GM19397 (cell line): ENCODE data around the gene BRINP1.
A peak's percentile ranks its signal among the peaks of the same experiment; 100 is the strongest.

Experiments used
- ATAC-seq: cut with Tn5 transposase; IDR thresholded peaks from one replicate; pipeline ENCODE4 v1.9.1; 2021; ENCODE audit warnings: mild to moderate bottlenecking, moderate library complexity; ENCODE audit not compliant: unreplicated experiment

BRINP1 gene

DNA sequence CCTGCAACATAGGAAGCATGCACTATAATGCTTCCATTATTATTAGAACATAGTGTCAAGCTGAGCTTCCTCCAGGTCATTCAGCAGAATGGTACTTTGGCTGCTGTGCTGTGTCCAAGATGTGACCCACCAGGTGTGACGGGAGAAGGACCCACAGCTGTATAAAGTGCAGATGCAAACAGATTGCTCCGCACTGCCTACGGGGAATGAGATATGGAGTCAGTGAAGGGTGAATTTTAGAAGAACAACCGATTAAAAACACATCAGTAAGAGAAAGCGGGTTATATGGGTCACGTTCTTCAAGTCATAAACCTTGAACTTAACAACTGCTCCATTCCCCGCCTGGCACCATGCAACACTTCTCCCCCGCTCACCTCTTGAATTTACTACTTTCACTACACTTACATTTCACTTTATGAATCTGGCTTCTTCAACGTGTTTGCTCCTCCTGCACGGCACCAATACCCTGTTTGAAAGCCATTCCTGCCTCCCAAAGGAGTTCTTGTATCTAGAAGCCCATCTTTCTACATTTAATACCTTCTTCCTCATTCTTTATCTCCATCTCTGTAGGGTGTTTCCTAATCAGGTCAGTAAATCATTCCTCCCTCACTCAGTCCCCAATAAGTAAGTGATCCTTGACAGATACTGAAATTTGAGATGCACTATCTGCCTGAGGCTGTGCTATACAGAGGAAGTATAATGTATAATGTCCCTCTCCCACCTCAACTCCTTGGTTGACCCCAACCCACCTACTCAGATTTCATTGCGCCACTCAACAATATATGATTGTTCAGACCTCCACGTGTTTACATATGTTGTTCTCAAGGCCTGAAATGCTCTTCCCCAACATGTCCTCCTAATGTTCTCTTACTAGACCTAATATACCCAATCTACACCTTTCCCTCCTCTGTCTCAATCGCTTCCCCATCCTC, 25.9 kb downstream of the BRINP1 start:
- ATAC-seq, result no peak

DNA sequence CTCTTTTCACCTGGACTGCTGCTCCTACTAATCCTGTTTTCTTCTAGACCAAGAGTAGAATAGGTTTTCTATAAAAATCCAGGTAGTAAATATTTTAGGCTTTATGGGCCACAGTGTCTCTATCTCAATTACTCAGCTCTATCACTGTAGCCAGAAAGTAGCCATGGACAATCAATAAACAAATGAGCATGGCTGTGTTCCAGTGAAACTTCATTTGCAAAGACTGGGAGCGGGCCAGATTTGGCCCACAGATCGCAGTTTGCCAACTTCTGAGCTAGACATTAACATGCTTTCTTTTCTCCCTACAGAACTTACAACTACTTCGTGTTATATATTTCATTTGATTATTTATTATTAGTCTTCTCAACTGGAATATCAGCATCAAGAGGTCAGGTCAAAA, 30.2 kb downstream of the BRINP1 start:
- ATAC-seq, result no peak

DNA sequence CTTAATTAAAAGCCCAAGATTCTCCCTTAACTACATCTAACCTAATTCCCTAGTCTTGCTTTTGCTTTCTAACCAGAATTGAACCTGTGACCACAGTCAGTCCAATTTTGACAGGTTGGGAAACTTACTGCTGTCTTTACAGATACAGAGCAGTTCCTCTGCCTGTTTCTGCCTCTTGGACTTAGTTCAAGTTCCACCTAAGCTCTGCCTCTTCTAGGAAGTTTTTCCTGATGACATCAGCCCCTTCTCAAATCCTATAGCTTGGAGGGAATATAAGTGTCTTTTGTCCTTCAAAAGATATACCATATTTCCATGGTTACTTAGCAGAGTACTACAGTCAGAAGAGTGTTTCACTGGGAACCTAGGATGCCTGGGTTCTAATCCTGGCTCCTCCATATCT, 31.7 kb downstream of the BRINP1 start:
- no peak for ATAC-seq

DNA sequence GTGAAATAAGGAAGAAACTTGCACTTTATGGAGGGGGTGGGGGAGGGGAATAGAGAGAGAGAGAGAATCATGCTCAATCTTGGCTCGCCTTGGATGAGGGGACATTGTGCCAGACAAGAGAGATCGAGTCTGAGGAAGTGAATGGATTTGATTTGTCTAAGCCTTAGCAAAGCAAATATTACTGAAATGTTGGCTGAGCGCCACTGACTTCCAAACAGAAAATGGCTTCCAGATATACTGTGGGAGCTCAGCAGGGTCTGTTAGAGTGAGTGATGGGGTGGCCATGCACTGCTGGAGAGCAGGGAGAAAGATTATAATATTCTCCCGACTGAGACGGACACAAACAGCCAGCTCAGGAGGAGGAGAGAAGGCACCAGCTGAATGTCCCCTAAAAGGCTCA, 34.5 kb downstream of the BRINP1 start:
- no peak for ATAC-seq

DNA sequence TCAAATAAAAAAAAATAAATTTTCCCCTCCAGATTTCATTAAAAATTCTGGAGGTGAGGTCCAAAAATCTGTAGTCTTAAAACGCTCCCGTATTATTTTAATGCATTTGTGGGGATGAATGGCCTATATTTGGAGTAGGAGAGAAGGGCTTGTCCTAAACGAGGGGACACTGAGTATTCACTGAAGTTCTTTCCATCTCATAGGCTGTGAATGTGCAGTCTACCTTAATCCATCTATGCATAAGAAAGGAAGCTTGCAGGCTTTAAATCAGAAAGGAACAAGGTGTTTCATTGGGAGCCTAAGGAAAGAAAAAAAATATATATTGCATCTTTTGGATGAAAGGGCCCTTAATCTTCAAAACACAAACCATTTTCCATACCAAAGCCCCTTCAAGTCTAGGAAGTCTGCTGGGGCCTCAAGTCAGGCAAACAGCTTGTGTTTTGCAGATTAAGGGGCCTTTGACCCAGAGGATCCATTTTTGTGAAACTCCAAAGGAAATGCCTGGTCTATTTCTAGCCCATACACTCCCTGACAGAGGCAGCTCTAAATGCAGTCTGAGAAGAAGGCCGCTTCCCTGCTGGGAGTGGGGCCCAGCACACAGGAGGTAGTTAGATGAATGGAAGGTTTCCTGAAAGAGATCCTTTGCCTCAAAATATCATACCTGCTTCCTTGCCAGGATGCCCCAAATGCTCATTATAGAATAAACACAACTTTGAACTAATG, 35.6 kb downstream of the BRINP1 start:
- no peak for ATAC-seq

DNA sequence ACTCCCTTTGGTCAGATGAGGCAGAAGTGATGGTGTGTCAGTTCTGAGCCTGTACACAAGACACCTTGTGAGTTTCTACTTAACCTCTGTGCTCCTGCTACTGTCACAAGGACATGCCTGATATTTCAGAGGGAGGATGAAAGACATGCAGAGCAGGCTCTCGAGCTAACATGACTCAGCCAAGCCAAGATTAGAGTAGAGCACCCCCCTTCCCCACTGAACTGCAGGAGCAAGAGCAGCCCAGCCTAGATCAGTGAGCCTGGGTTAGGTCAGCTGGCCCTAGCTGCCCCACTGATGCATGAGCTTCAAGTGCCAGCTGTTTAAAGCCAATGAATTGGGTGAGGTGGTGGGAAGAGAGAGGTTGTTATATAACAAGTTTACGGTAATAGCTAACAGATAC, 36.7 kb downstream of the BRINP1 start:
- no peak for ATAC-seq

DNA sequence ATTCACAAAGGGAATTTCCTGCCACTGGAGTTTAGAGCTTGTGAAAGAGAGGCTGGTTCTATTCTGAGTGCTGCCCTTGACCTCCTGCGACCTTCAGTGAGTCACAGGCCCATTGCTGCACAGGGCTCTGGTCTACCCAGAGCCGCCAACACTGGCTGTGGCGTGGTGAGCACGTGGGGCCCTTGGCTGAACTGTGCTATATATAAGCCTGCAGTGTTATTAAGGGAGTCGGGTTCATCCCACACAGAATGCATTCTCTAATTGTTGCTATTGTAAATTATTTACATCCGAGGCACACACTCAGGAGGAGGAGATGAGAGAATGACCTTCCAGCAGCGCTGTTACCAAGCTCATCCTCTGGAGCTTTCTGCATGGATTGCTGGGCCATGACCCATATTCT, 47.1 kb downstream of the BRINP1 start:
- ATAC-seq, result no peak

DNA sequence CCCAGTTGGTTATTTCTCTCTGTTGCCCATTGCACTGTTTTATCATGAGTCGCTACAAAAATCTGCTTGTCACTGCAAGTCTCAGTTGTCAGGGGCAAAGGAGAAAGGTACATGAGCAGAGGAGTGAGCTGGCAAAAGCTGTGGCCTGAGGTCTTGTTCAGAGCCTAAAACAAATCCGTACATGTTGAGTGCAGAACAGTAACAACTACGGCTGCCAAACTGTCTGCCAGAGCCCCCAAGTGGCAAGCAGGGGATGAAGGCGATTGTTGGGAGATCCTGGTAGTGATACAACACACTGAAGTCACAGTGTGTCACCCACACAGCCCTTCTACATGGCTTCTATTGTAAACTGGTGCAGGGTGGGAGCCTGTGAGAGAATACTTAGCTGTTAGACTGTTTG, 50.9 kb downstream of the BRINP1 start:
- no peak for ATAC-seq

DNA sequence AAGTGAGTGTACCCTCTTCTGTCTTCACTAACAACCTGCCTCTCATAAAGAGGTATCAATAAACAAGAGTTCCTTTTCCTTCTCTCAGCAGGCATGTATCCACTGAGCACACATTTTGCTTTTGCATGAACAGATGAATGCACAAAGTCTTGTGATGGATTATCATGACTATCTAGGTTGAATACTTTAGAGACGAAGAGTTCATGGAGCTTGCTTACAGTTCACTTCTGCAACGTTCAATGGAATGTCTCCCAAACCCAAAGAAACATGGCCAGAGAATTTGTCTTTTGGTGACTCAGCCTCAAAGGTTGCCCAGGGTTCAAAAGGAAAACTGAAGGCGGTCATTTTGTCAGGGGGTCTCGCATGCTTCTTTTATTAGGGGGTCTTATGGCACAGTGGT, 55.4 kb downstream of the BRINP1 start:
- no peak for ATAC-seq

DNA sequence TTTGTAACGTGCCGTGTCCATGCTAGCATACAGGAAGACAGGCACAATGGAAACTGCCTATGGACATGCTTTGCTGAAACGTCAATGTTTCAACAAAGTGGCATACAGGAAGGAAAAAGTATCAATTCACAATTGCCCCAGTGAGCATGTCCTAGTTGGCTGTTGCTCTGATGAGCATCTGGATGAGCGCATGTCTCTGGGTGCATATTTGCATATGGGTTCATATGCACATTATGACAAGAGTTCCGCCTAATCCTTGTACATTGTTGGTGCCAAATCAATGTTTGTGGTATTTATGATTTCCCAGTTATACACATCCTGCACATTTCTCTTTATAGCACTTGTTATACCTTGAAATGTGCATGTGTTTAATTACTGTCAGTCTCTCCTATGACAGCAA, 58.5 kb downstream of the BRINP1 start:
- ATAC-seq, result no peak

DNA sequence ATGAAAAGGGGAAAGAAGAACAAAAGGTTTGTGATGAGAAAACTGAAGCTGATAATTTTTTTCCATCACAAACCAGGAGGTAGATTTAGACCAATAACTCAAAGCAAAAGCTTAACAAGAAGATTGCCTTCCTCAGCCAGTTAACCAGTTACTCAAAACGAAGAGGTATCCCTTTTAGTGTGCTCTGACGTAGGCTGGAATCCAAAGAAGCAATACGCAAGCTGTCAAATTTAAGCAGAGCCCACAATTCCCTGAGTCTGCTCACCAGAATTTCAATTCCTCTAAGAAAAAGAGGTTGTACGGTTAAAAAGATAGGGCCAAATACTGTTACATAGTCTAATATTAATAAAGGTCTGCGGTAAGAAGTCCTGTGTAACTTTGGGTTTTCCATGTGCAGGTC, 61.8 kb downstream of the BRINP1 start:
- no peak for ATAC-seq

DNA sequence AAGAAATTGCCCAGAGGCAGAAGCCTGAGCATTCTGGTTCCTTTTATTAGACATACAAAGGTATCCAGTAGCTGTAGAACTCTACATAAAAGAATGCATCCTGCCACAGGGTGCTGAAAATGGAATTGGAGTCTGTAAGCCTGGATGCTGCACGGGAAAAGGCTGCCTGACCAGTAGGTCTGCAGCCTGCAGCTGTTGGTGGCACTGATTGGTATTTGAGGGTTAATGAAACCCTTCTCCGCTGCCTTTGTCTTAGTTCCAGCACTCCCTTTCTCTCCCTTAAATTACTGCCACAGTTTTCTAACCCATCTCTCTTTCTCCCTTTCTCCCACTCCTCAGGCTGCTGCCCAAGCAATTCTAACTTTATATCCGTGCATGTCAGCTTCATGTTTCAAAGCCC, 64.7 kb downstream of the BRINP1 start:
- ATAC-seq, result no peak

DNA sequence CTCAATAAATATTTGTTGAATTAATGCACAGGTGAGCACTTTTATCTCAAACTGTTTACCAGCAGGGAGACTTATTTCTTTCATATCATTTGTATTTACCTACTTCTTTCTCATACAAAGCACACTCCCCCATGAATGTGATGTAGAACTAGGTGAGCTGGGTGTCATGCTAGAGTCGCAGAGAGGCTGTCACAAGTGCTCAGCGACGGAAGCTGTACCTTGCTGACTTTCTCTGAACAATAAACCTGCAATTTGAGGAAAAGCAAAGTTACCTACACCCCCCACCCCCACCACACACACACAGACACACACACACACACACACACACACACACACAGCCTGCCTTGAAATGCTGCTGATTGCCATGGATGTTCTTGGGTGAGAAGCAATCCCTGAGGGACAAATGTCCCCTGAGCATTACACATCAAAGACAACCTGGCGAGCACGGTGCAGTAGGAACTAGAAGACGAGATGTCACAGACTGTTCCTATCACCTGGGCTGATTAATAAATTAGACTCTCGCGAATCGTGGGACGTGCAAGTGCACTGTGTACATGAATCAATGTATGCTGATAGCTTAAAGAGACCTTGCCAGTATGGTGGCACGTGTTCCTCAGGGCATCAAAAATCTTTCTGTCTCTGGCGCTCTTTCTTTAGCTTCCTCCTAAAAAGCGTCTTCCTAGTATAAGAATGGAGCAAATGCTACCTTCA, 66.1 kb downstream of the BRINP1 start:
- no peak for ATAC-seq

DNA sequence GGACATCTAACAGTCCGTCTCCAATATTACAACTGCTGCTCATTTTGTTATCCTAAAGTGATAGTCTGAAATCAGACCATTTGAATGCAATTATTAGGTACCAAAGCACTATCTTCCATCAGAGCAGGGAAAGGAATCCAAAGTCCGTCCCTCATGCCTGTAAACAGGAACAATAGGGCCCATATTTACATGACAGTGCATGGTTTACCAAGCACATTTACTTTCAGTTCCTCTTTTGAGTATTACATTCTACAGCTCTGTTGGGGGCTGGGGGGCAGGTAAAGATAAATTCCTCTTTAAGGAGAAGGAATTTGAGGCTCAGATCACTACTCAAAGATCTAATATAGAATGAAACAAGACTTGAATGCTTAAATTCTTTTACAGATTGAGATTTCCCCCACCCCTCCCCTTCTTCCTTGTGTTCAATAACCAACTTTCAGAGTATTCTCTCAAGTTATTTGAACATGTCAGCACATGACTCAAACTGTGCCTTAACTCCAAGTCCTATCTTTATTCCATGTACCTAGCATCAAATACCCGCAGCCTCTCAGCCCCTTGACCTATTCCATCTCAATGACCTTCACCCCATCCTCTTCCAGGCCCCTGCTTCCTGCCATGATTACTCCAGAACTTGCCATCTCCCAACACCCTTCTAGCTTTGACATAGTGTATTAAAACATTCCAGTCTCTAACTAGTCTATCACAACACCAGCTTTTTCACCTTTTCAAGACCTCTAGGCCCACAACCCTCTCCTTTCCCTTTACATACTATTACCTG, 71.0 kb downstream of the BRINP1 start:
- ATAC-seq, result peak; percentile 89

DNA sequence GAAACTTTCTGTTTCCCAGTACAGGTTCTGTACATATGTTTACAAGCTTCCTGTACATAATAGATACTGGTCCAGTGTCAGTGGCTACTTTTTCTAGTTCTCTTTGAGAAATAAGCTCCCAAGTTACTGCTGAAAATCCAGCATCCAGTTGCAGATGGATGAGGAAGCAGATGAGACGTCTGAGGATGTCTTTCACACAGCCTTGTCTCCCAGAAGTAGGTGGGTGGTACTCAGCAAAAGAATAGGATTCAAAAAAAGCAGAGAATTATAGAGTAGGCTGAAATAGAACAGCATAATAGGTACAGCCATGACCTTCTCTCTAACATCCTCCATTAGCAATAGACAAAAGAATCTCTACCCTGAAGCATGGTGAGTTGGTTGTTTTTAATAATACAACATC, 77.7 kb downstream of the BRINP1 start:
- no peak for ATAC-seq

DNA sequence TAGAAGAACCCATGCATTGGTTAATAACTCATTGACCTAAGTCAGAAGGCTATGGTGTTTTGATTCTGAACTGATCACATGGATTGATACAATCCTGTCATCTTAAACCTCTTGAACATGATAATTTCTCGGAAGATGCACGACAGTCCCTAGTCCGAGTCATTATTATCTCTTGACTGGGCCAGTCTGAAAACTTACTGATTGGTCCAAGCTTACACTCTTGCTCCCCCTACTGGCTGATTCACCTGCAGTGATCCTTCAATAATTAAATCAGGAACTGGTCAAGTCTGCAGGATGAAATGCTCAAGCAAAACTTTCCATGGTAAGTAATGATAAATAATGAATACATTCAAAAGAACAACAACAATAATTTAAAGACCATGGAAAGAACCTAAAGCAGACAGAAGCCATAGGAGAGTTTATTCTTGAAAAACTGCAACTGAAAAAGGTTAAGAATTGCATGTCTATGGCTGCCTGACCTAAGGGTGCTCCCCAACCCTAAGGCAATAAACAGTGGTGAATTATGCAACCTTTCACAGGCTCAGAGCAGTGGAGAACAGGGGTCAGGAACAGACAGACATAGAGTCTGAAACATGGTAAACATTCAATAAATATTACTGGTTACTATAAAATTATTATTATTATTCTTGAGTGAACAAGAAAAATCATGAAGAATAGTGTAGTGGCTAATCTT, 79.3 kb downstream of the BRINP1 start:
- no peak for ATAC-seq

DNA sequence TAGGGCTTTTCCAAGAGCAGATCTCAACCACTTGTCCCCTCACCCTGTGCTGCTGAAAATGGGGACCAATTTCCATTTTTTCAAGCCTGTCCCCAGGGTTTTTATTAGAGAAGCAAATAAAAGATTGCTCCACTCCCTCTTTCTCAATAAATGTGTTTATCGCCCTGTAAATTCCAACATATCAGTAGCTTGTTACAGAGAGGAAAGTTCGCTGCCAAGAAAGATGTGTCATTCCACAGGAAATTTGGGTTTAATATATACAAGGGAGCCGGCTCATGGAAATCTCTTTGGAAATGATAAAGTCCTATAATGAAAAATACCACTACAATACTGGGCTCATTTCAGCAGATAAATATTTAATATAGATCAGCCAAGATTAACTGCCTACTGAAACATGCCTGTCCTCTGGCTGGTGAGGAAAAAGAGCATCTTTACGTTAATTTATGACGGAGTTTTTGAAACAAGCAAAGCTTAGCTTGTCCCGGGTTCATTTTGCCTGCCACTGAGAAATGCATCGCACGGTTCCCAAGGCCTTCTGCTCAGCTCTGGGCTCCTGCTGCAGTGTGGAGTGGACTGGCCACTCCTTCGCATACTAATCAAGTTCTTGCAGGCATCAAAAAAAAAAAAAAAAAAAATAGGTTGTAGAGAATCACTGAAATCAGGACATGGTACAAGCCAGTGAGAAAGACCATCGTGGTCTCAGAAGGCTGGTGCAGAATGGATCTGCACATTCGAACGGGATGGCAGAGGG, 84.5 kb downstream of the BRINP1 start:
- ATAC-seq, result no peak

DNA sequence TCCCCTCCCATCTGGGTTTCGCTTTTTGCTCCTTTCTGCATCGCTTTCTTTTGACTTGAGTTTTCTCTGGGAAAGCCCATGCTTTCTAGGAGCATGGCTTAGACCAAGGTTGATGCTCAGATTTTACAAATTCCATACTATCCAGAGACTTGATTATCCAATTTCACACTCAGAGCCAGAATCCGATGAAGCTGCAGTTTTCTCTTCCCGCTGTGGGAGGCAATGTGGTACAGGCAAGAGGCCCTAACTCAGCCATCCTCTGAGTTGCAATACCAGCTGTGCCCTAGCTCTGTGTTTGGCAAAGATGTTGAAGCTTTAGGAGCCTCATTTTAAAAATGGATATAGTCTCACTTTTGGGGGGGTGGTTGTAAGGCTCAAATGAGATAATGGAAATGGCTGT, 85.1 kb downstream of the BRINP1 start:
- ATAC-seq, result no peak

DNA sequence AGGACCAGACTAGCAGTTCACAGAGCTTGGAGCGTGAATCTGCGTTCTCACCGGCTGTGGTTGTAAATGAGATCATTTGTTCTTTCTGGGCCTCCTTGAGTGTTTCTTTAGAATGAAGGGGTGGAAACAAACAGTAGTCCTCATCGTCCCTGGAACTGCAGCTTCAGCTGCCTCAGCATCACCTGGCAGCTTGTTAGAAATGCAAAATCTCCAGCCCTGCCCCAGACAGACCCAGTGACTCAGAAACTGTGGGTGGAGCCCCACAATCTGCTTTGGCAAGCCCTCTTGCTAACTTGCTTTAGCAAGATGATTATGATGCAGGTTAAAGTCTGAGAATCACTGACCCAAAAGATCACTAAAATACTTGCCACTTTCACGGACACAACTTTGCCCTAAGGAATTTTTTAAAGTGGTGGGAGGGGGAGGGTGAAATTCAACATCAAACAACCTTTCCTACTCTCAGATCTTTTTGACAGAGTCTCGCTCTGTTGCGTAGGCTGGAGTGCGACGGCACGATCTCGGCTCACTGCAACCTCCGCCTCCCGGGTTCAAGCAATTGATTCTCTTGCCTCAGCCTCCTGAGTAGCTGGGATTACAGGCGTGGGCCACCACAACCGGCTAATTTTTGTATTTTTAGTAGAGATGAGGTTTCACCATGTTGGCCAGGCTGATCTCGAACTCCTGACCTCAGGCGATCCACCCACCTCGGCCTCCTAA, 86.0 kb downstream of the BRINP1 start:
- no peak for ATAC-seq
